Activated B cell treated with CpG ODN at 0.5 μM for 24 hours (primary cell): ENCODE results near the gene ETNPPL. TPM values are rescaled to one million over a fixed set of nuclear protein-coding genes. Genes with fewer than 3 reads are reported as not detected.

ENCODE experiments used
- ATAC-seq: fragments of 200-7000 bp; cut with Tn5 transposase; one replicate; pipeline ENCODE4 v1.10.0; 2021; ENCODE audit warnings: low read depth, mild to moderate bottlenecking, moderate library complexity
- CTCF ChIA-PET: fragments of 350-600 bp; sonication (Branson Sonifier 250); formaldehyde crosslinking; loops from one replicate; lab custom pipeline; 2021; ENCODE audit warnings: antibody characterized with exemption; lab: Charles Lee
- POLR2A ChIA-PET: fragments of 350-600 bp; sonication (Branson Sonifier 250); formaldehyde crosslinking; loops from one replicate; lab custom pipeline; 2021; ENCODE audit warnings: antibody characterized with exemption; lab: Charles Lee
- DNase-seq: peaks from one replicate; pipeline ENCODE4 v3.0.0; 2022
- H3K27ac Mint-ChIP-seq: one replicate; pipeline ENCODE4 v1.8.0; 2020; ENCODE audit warnings: mixed read lengths
- H3K27me3 Mint-ChIP-seq: one replicate; pipeline ENCODE4 v1.8.0; 2021; ENCODE audit warnings: mixed read lengths
- H3K36me3 Mint-ChIP-seq: one replicate; pipeline ENCODE4 v1.8.0; 2021; ENCODE audit warnings: low read depth, mixed read lengths
- H3K4me1 Mint-ChIP-seq: one replicate; pipeline ENCODE4 v1.8.0; 2021; ENCODE audit warnings: mixed read lengths
- H3K4me3 Mint-ChIP-seq: one replicate; pipeline ENCODE4 v1.8.0; 2020; ENCODE audit warnings: mild to moderate bottlenecking, mixed read lengths
- H3K9me3 Mint-ChIP-seq: one replicate; pipeline ENCODE4 v1.8.0; 2020; ENCODE audit warnings: mixed read lengths
- CTCF ChIP-seq: fragments of 200-600 bp; IDR thresholded peaks from one replicate; pipeline ENCODE4 v1.8.0; 2022; ENCODE audit warnings: antibody characterized with exemption, mild to moderate bottlenecking
- intact Hi-C: fragments of 100-400 bp; cut with micrococcal nuclease; formaldehyde crosslinking; loops from one replicate; pipeline ENCODE4 v1.15.1; 2024
- total RNA-seq: library from RNA; stranded (reverse); gene quantifications from 2 replicates; pipeline ENCODE4 v1.2.3, GENCODE V29; 2022

Gene ETNPPL
- total RNA-seq, 1 donor from 2014 or later, result not detected

- POLR2A ChIA-PET, result no interaction called here
- intact Hi-C loops, result no loop called here
- no peaks in the 10 kb centered on the region for H3K4me1 Mint-ChIP-seq
- H3K27ac Mint-ChIP-seq, result no peak overlapping the region
- no peaks in the 10 kb centered on the region for H3K9me3 Mint-ChIP-seq
- H3K4me3 Mint-ChIP-seq, result no peak overlapping the region
- DNase-seq (no peak), ATAC-seq (no peak)
- no peak for TF ChIP-seq CTCF
- no peaks in the 10 kb centered on the region for H3K36me3 Mint-ChIP-seq
- CTCF ChIA-PET, result no interaction called here
- H3K27me3 Mint-ChIP-seq, result peaks cover 3% of the 10 kb centered on the region
Measured at GRCh38 chr4:108796173-108796572, 33.3 kb upstream of the ETNPPL start.

- H3K4me1 Mint-ChIP-seq, result no peaks in the 10 kb centered on the region
- H3K27me3 Mint-ChIP-seq, result peaks cover 3% of the 10 kb centered on the region
- no peaks in the 10 kb centered on the region for H3K36me3 Mint-ChIP-seq
Measured at GRCh38 chr4:108795733-108796132, 32.9 kb upstream of the ETNPPL start.

DNA sequence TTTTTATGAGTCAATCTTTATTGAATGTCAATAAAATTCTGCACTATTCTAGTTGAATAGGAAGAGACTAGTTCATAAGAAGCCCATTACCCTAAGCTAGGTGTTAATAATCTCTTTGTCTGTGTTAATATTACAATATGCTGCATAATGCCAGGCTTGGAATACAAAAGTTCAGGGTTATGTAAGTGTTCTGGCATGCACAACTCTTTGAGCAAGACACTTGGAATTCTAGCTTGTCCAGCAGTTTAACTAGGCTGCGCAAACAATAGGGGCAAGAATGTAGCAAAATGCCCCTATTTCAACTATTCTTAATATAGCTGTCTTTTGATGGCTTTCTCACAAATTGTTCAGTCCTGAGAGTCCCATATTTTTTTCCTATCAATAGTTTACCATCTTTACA, 31.3 kb upstream of the ETNPPL start:
- ATAC-seq (no peak), DNase-seq (no peak)
- Mint-ChIP-seq H3K9me3 (no peaks in the 10 kb centered on the region), H3K27ac (no peak overlapping the region), H3K36me3 (no peaks in the 10 kb centered on the region), H3K4me1 (no peaks in the 10 kb centered on the region), H3K4me3 (no peak overlapping the region), H3K27me3 (peaks cover 3% of the 10 kb centered on the region)
- ChIA-PET CTCF (no interaction called here), POLR2A (no interaction called here)
- intact Hi-C loops, result no loop called here
- TF ChIP-seq CTCF, result no peak

More at GRCh38 chr4:108795733-108796132, 32.9 kb upstream of the ETNPPL start:
- ATAC-seq (no peak), DNase-seq (no peak)
- H3K27ac Mint-ChIP-seq, result no peak overlapping the region
- H3K4me3 Mint-ChIP-seq, result no peak overlapping the region
- POLR2A ChIA-PET, result no interaction called here
- intact Hi-C loops, result no loop called here
- TF ChIP-seq CTCF, result no peak
- no peaks in the 10 kb centered on the region for H3K9me3 Mint-ChIP-seq
- CTCF ChIA-PET, result no interaction called here

DNA sequence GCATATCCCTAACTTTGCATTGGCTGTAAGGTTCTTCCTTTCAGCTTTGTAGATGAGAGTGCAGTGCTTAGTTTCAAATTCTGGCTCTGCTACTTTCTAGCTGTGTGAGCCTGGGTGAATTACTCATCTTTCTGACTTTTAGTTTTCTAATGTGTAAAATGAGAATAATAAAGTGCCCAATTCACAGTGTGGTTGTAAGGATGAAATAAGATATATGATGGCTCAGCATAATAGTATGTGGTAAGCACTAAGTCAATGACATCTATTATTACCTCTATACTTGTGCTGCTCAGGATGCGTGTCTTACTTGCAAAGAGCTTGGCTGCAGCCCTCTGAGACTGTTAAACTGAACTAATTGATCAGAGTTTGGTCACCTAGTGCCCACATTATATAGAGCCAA, 30.6 kb upstream of the ETNPPL start:
- Mint-ChIP-seq H3K27me3 (peaks cover 3% of the 10 kb centered on the region), H3K4me3 (no peak overlapping the region), H3K27ac (no peak overlapping the region), H3K36me3 (no peaks in the 10 kb centered on the region), H3K4me1 (no peaks in the 10 kb centered on the region), H3K9me3 (no peaks in the 10 kb centered on the region)
- ChIA-PET CTCF (no interaction called here), POLR2A (no interaction called here)
- no peak for DNase-seq
- TF ChIP-seq CTCF, result no peak
- intact Hi-C loops, result no loop called here
- ATAC-seq, result no peak

- intact Hi-C loops, result no loop called here
- H3K27ac Mint-ChIP-seq, result no peak overlapping the region
- no peak overlapping the region for H3K4me3 Mint-ChIP-seq
- ChIA-PET CTCF (no interaction called here), POLR2A (no interaction called here)
- H3K27me3 Mint-ChIP-seq, result no peaks in the 10 kb centered on the region
- DNase-seq (no peak), ATAC-seq (no peak)
- H3K9me3 Mint-ChIP-seq, result no peaks in the 10 kb centered on the region
- TF ChIP-seq CTCF, result no peak
- H3K4me1 Mint-ChIP-seq, result no peaks in the 10 kb centered on the region
- H3K36me3 Mint-ChIP-seq, result no peaks in the 10 kb centered on the region
Measured at GRCh38 chr4:108788731-108789130, 25.9 kb upstream of the ETNPPL start.
